ENCODE results near the gene NLGN3.

DNA sequence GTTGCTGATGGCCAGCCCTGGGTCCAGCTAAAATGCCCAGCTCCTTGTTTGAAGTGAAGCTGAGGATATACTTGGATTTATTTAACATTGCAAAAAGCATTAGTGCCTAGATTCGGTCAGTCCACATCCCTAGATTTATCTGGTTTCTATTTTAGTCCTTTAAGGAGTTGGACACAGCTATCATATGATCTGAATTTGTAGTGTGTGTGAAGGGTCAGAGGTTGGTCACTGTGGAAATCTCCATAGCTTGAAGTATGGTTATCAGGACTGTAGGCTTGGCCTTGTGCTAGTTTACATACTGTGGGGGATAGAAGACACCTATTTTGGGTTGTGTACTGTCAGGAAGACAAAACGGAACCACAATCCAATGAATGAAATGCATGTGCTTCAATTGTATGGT lies 28.8 kb downstream of the NLGN3 start:
- TF ChIP-seq YY1 (IDR thresholded peaks at IDR 0.05; ENCODE audit: insufficient read depth, insufficient read length) (no peak), ZNF274 (IDR thresholded peaks at IDR 0.05; ENCODE audit: low read depth, low read length) (no peak)
